NCI-H2196 treated with DMSO at 0.1 percent for 48 hours (cell line): ENCODE data around the gene PTPRA.
A peak's percentile ranks its signal among the peaks of the same experiment; 100 is the strongest.
"Not testable (repeated sequence)": the region's sequence is repeated elsewhere in the genome, so short reads cannot be mapped to it uniquely, and the experiment has no call there.

Source experiments
- DNase-seq: peaks from one replicate; lab custom pipeline; 2025; ENCODE audit not compliant: unreplicated experiment; lab: John Stamatoyannopoulos, UW

The PTPRA gene

GRCh38 chr20:3041854-3042409, 168.7 kb downstream of the PTPRA start:
- peak; percentile 11 for DNase-seq

GRCh38 chr20:3042625-3043024, 169.3 kb downstream of the PTPRA start:
- no peak for DNase-seq

- no peak for DNase-seq
Measured at GRCh38 chr20:3043322-3043721, 170.0 kb downstream of the PTPRA start, which contains the start of gene GNRH2. GNRH2 (plus strand) TSS chr20:3043622; CDS start chr20:3044415, 793 bp downstream.

GRCh38 chr20:3044336-3044965, 171.2 kb downstream of the PTPRA start:
- no peak for DNase-seq

- peak; percentile 83 for DNase-seq
Measured at GRCh38 chr20:3045042-3045815, 171.9 kb downstream of the PTPRA start.

GRCh38 chr20:3045816-3046676, 172.8 kb downstream of the PTPRA start, which contains the start of gene MRPS26:
MRPS26 (plus strand) TSS chr20:3046052; CDS start chr20:3046069, 17 bp downstream.
- DNase-seq: peak; percentile 83

- peak; percentile 27 for DNase-seq
Measured at GRCh38 chr20:3046677-3047462, 173.6 kb downstream of the PTPRA start.

- no peak for DNase-seq
Measured at GRCh38 chr20:3047486-3048419, 174.5 kb downstream of the PTPRA start.

GRCh38 chr20:3051385-3052019, 178.2 kb downstream of the PTPRA start:
- DNase-seq: no peak

- DNase-seq: no peak
Measured at GRCh38 chr20:3059489-3059888, 186.2 kb downstream of the PTPRA start.

GRCh38 chr20:3064119-3064518, 190.8 kb downstream of the PTPRA start:
- DNase-seq: not testable (repeated sequence)

- no peak for DNase-seq
Measured at GRCh38 chr20:3067139-3068014, 194.1 kb downstream of the PTPRA start.

GRCh38 chr20:3068075-3068474, 194.8 kb downstream of the PTPRA start:
- DNase-seq: no peak

GRCh38 chr20:3068986-3069900, 196.0 kb downstream of the PTPRA start:
- DNase-seq: peak; percentile 17

- no peak for DNase-seq
Measured at GRCh38 chr20:3070725-3071124, 197.4 kb downstream of the PTPRA start.

GRCh38 chr20:3071266-3071609, 198.0 kb downstream of the PTPRA start:
- DNase-seq: no peak
